Measurements from ENCODE around the gene GALNT7. TPM values are rescaled to one million over a fixed set of nuclear protein-coding genes. Genes with fewer than 3 reads are reported as not detected.
A peak's percentile ranks its signal among the peaks of the same experiment; 100 is the strongest.
"Not testable (repeated sequence)": the region's sequence is repeated elsewhere in the genome, so short reads cannot be mapped to it uniquely, and the experiment has no call there.

The GALNT7 gene, protein sequence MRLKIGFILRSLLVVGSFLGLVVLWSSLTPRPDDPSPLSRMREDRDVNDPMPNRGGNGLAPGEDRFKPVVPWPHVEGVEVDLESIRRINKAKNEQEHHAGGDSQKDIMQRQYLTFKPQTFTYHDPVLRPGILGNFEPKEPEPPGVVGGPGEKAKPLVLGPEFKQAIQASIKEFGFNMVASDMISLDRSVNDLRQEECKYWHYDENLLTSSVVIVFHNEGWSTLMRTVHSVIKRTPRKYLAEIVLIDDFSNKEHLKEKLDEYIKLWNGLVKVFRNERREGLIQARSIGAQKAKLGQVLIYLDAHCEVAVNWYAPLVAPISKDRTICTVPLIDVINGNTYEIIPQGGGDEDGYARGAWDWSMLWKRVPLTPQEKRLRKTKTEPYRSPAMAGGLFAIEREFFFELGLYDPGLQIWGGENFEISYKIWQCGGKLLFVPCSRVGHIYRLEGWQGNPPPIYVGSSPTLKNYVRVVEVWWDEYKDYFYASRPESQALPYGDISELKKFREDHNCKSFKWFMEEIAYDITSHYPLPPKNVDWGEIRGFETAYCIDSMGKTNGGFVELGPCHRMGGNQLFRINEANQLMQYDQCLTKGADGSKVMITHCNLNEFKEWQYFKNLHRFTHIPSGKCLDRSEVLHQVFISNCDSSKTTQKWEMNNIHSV
- polyA plus RNA-seq (14.9 and 15.0 TPM in 2 replicates), polyA minus RNA-seq (24.3 and 31.8 TPM in 2 replicates)

DNA sequence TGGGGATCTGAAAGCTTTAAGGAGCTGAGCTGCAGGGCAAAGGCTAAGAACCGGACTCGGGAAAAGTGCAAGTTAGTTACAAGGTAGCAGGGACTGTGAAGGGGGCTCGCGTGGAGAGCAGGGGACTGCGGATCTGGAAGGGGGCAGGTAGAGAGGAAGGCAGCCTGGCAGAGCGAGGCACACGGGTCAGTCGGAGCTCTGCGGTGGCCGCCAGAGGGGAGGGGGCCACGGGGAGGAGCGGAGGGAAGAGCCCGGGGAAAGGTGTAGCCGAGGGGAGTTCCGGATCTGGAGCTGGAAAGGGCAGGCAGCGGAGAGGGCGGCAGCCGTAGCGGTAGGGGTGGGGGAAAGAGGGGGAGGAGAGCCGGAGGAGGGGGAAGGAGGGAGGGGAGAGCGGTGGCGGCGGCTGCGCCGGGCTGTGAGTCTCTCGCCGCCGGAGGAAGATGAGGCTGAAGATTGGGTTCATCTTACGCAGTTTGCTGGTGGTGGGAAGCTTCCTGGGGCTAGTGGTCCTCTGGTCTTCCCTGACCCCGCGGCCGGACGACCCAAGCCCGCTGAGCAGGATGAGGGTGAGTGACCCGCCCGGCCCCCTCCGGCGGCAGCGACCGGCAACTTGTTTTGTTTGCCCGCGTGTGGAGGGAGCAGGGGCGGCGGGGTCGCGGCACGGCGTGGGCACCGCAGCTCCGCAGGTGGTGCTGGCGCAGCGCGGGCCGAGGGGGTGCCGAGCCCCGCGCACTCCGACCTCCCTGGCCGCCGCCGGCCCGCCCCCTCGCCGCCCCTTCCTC, at the start of gene GALNT7:
Gene GALNT7, plus strand, starts transcription at position 416 of the 782 bp plus-strand sequence. Its CDS starts 25 bp downstream, at position 441.
- no peaks in the 10 kb centered on the region for H4K20me1 ChIP-seq (ENCODE audit: insufficient read depth)
- H3K4me3 ChIP-seq (ENCODE audit: low read length): peak within 1 kb of the TSS; percentile 97
- TF ChIP-seq, protein P1, sequence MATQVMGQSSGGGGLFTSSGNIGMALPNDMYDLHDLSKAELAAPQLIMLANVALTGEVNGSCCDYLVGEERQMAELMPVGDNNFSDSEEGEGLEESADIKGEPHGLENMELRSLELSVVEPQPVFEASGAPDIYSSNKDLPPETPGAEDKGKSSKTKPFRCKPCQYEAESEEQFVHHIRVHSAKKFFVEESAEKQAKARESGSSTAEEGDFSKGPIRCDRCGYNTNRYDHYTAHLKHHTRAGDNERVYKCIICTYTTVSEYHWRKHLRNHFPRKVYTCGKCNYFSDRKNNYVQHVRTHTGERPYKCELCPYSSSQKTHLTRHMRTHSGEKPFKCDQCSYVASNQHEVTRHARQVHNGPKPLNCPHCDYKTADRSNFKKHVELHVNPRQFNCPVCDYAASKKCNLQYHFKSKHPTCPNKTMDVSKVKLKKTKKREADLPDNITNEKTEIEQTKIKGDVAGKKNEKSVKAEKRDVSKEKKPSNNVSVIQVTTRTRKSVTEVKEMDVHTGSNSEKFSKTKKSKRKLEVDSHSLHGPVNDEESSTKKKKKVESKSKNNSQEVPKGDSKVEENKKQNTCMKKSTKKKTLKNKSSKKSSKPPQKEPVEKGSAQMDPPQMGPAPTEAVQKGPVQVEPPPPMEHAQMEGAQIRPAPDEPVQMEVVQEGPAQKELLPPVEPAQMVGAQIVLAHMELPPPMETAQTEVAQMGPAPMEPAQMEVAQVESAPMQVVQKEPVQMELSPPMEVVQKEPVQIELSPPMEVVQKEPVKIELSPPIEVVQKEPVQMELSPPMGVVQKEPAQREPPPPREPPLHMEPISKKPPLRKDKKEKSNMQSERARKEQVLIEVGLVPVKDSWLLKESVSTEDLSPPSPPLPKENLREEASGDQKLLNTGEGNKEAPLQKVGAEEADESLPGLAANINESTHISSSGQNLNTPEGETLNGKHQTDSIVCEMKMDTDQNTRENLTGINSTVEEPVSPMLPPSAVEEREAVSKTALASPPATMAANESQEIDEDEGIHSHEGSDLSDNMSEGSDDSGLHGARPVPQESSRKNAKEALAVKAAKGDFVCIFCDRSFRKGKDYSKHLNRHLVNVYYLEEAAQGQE (IDR thresholded peaks at IDR 0.05; ENCODE audit: borderline replicate concordance): no peak
- peak; percentile 58 for TF ChIP-seq MXI1 (conservative IDR thresholded peaks at IDR 0.05; ENCODE audit: poor library complexity, severe bottlenecking)
- peak within 1 kb of the TSS; percentile 85 for H3K4me2 ChIP-seq (ENCODE audit: low read length)
- peak within 1 kb of the TSS; percentile 41 for H2AFZ ChIP-seq (ENCODE audit: low read depth, low read length)
- no peaks in the 10 kb centered on the region for H3K9me3 ChIP-seq (ENCODE audit: low read length)
- H3K9ac ChIP-seq (ENCODE audit: low read length): peak within 1 kb of the TSS; percentile 67
- peak within 1 kb of the TSS; percentile 55 for H3K27ac ChIP-seq (ENCODE audit: low read length)
- H3K79me2 ChIP-seq (replicated peaks; ENCODE audit: insufficient read depth, low read length): peaks cover 30% of the 10 kb centered on the region
- no peaks in the 10 kb centered on the region for H3K27me3 ChIP-seq (ENCODE audit: insufficient read depth, low read depth, low read length)
- H3F3A ChIP-seq (ENCODE audit: insufficient read depth, low read length, poor library complexity, severe bottlenecking): no peaks in the 10 kb centered on the region
- H3K36me3 ChIP-seq (ENCODE audit: insufficient read depth, low read length): no peaks in the 10 kb centered on the region
- no peaks in the 10 kb centered on the region for H3K9me2 ChIP-seq (ENCODE audit: insufficient read depth, low read length)

DNA sequence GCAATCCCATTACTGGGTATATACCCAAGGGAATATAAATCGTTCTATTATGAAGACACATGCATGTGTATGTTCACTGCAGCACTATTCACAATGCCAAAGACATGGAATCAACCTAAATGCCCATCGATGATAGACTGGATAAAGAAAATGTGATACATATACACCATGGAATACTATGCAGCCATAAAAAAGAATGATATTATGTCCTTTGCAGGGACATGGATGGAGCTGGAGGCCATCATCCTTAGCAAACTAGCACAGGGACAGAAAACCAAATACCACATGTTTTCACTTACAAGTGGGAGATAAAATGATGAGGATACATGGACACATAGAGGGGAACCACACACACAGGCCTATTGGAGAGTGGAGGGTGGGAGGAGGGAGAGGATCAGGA, 49.8 kb upstream of the GALNT7 start:
- not testable (repeated sequence) for H3K27ac ChIP-seq (ENCODE audit: low read length); H3K4me3 ChIP-seq (ENCODE audit: low read length); H2AFZ ChIP-seq (ENCODE audit: low read depth, low read length); H3K4me2 ChIP-seq (ENCODE audit: low read length); H3K9me3 ChIP-seq (ENCODE audit: low read length); H3K79me2 ChIP-seq (replicated peaks; ENCODE audit: insufficient read depth, low read length); H4K20me1 ChIP-seq (ENCODE audit: insufficient read depth); H3F3A ChIP-seq (ENCODE audit: insufficient read depth, low read length, poor library complexity, severe bottlenecking); H3K36me3 ChIP-seq (ENCODE audit: insufficient read depth, low read length); H3K9me2 ChIP-seq (ENCODE audit: insufficient read depth, low read length); H3K27me3 ChIP-seq (ENCODE audit: insufficient read depth, low read depth, low read length); H3K9ac ChIP-seq (ENCODE audit: low read length)

DNA sequence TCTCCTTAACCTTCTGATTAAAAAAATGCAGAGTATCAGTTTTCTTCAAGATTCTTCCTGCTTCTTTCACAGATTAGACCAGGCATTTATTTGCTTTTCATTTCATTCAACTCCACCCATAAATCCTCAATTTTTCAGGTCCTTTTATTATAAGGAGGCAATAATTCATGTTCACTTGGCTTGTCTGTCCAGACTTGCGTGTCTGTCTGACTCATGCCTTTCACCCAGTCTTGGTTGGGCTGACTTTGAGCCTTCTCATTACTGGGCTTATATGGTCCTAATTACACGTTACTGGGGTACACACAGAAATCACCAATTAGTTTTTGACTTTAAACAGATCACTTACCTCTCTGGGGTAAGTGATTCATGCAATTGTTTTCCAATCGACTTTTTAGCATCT, 48.8 kb upstream of the GALNT7 start:
- Histone ChIP-seq H3K27ac (ENCODE audit: low read length) (no peak overlapping the region), H4K20me1 (ENCODE audit: insufficient read depth) (no peaks in the 10 kb centered on the region), H3K79me2 (replicated peaks; ENCODE audit: insufficient read depth, low read length) (no peaks in the 10 kb centered on the region), H3K36me3 (ENCODE audit: insufficient read depth, low read length) (no peaks in the 10 kb centered on the region), H3K4me3 (ENCODE audit: low read length) (no peak overlapping the region), H2AFZ (ENCODE audit: low read depth, low read length) (no peak overlapping the region), H3K9me2 (ENCODE audit: insufficient read depth, low read length) (no peaks in the 10 kb centered on the region), H3K4me2 (ENCODE audit: low read length) (no peak overlapping the region), H3K9me3 (ENCODE audit: low read length) (peaks cover 4% of the 10 kb centered on the region), H3K27me3 (ENCODE audit: insufficient read depth, low read depth, low read length) (no peaks in the 10 kb centered on the region), H3K9ac (ENCODE audit: low read length) (no peak overlapping the region), H3F3A (ENCODE audit: insufficient read depth, low read length, poor library complexity, severe bottlenecking) (no peaks in the 10 kb centered on the region)
- no peak for TF ChIP-seq EZH2 (IDR thresholded peaks at IDR 0.05; ENCODE audit: borderline replicate concordance, insufficient read depth, low read length, poor library complexity, severe bottlenecking)
- no peak for TF ChIP-seq TAF1 (IDR thresholded peaks at IDR 0.05; ENCODE audit: low read depth)
- no peak for TF ChIP-seq MXI1 (conservative IDR thresholded peaks at IDR 0.05; ENCODE audit: poor library complexity, severe bottlenecking)
- TF ChIP-seq EP300 (conservative IDR thresholded peaks at IDR 0.05; ENCODE audit: poor library complexity, severe bottlenecking): no peak
- no peak for TF ChIP-seq SMC3 (conservative IDR thresholded peaks at IDR 0.05; ENCODE audit: poor library complexity)
- no peak for TF ChIP-seq POLR2AphosphoS5 (IDR thresholded peaks at IDR 0.05)
- TF ChIP-seq RAD21 (conservative IDR thresholded peaks at IDR 0.05): no peak
- TF ChIP-seq, protein P2, sequence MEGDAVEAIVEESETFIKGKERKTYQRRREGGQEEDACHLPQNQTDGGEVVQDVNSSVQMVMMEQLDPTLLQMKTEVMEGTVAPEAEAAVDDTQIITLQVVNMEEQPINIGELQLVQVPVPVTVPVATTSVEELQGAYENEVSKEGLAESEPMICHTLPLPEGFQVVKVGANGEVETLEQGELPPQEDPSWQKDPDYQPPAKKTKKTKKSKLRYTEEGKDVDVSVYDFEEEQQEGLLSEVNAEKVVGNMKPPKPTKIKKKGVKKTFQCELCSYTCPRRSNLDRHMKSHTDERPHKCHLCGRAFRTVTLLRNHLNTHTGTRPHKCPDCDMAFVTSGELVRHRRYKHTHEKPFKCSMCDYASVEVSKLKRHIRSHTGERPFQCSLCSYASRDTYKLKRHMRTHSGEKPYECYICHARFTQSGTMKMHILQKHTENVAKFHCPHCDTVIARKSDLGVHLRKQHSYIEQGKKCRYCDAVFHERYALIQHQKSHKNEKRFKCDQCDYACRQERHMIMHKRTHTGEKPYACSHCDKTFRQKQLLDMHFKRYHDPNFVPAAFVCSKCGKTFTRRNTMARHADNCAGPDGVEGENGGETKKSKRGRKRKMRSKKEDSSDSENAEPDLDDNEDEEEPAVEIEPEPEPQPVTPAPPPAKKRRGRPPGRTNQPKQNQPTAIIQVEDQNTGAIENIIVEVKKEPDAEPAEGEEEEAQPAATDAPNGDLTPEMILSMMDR (IDR thresholded peaks at IDR 0.05; ENCODE audit: poor library complexity, severe bottlenecking): no peak
- TF ChIP-seq, protein P1 (IDR thresholded peaks at IDR 0.05; ENCODE audit: borderline replicate concordance): no peak

Measured in neural cell (in vitro differentiated cells).